WTC11 (cell line): ENCODE results near the gene ELF5. TPM values are rescaled to one million over a fixed set of nuclear protein-coding genes. Genes with fewer than 3 reads are reported as not detected.

Experiments
- ATAC-seq: fragments of 200-7000 bp; cut with Tn5 transposase; 2 replicates; pipeline ENCODE4 v1.10.0; 2021; ENCODE audit warnings: mild to moderate bottlenecking, moderate library complexity
- CTCF ChIA-PET: fragments of 300-600 bp; sonication (Branson Sonifier 250); formaldehyde crosslinking; loops from one replicate; lab custom pipeline; 2021; ENCODE audit warnings: antibody characterized with exemption; lab: Charles Lee
- POLR2A ChIA-PET: fragments of 350-600 bp; sonication (Branson Sonifier 250); formaldehyde crosslinking; loops from one replicate; lab custom pipeline; 2021; ENCODE audit warnings: antibody characterized with exemption; lab: Charles Lee
- DNase-seq: peaks from one replicate; pipeline ENCODE4 v3.0.0; 2021; ENCODE audit warnings: low spot score
- H3K27ac Mint-ChIP-seq: 2 replicates; pipeline ENCODE4 v1.8.0; 2021; ENCODE audit warnings: mixed read lengths
- H3K27me3 Mint-ChIP-seq: 2 replicates; pipeline ENCODE4 v1.8.0; 2021; ENCODE audit warnings: low read depth, mild to moderate bottlenecking, moderate library complexity, mixed read lengths
- H3K36me3 Mint-ChIP-seq: 2 replicates; pipeline ENCODE4 v1.8.0; 2021; ENCODE audit warnings: mixed read lengths
- H3K4me1 Mint-ChIP-seq: 2 replicates; pipeline ENCODE4 v1.8.0; 2022; ENCODE audit warnings: mixed read lengths
- H3K4me3 Mint-ChIP-seq: 2 replicates; pipeline ENCODE4 v1.8.0; 2021; ENCODE audit warnings: mild to moderate bottlenecking, moderate library complexity, mixed read lengths
- H3K9me3 Mint-ChIP-seq: 2 replicates; pipeline ENCODE4 v1.8.0; 2021; ENCODE audit warnings: mixed read lengths
- CREM ChIP-seq: sonication (generic); formaldehyde crosslinking; IDR thresholded peaks from 2 replicates; pipeline ENCODE4 v1.8.1; 2022; ENCODE audit warnings: mild to moderate bottlenecking, missing genetic modification reagents, moderate library complexity
- ETV6 ChIP-seq: sonication (generic); formaldehyde crosslinking; IDR thresholded peaks from 2 replicates; pipeline ENCODE4 v1.8.1; 2022; ENCODE audit warnings: mild to moderate bottlenecking, missing genetic modification reagents
- FOXK1 ChIP-seq: sonication (generic); formaldehyde crosslinking; IDR thresholded peaks from 2 replicates; pipeline ENCODE4 v1.8.0; 2022; ENCODE audit warnings: mild to moderate bottlenecking, moderate library complexity, missing genetic modification reagents
- HMGA2 ChIP-seq: fragments of 250-450 bp; sonication (Bioruptor Pico); IDR thresholded peaks from 2 replicates; pipeline ENCODE4 v1.4.0; 2021; ENCODE audit warnings: mild to moderate bottlenecking, moderate library complexity
- JUN ChIP-seq: sonication (generic); formaldehyde crosslinking; IDR thresholded peaks from 2 replicates; pipeline ENCODE4 v1.8.0; 2023; ENCODE audit warnings: mild to moderate bottlenecking, missing genetic modification reagents
- MXD4 ChIP-seq: fragments of 250-450 bp; sonication (Bioruptor Pico); IDR thresholded peaks from 2 replicates; pipeline ENCODE4 v1.8.0; 2021; ENCODE audit warnings: mild to moderate bottlenecking, moderate library complexity, borderline replicate concordance
- MYBL2 ChIP-seq: sonication (generic); formaldehyde crosslinking; IDR thresholded peaks from 2 replicates; pipeline ENCODE4 v1.8.1; 2023; ENCODE audit warnings: mild to moderate bottlenecking, moderate library complexity, missing genetic modification reagents
- OVOL2 ChIP-seq: fragments of 250-450 bp; sonication (Bioruptor Pico); IDR thresholded peaks from 2 replicates; pipeline ENCODE4 v1.9.0; 2021; ENCODE audit warnings: mild to moderate bottlenecking, borderline replicate concordance
- PRRX2 ChIP-seq: fragments of 250-450 bp; sonication (Bioruptor Pico); IDR thresholded peaks from 2 replicates; pipeline ENCODE4 v1.8.0; 2021; ENCODE audit warnings: mild to moderate bottlenecking
- TEAD4 ChIP-seq: sonication (generic); formaldehyde crosslinking; IDR thresholded peaks from 2 replicates; pipeline ENCODE4 v1.8.0; 2022; ENCODE audit warnings: mild to moderate bottlenecking, missing genetic modification reagents
- ZNF219 ChIP-seq: sonication (generic); formaldehyde crosslinking; IDR thresholded peaks from 2 replicates; pipeline ENCODE4 v1.8.0; 2023; ENCODE audit warnings: missing genetic modification reagents, mild to moderate bottlenecking, borderline replicate concordance
- ZNF263 ChIP-seq: sonication (generic); formaldehyde crosslinking; IDR thresholded peaks from 2 replicates; pipeline ENCODE4 v1.8.1; 2022; ENCODE audit warnings: low read depth, mild to moderate bottlenecking, moderate library complexity, missing genetic modification reagents
- ZNF396 ChIP-seq: fragments of 250-450 bp; sonication (Bioruptor Pico); IDR thresholded peaks from 2 replicates; pipeline ENCODE4 v1.8.0; 2021; ENCODE audit warnings: mild to moderate bottlenecking, moderate library complexity, borderline replicate concordance
- total RNA-seq: library from RNA; stranded (reverse); gene quantifications from 3 replicates; pipeline ENCODE4 v1.2.3, GENCODE V29; 2021
- TF ChIP-seq, protein P1 (sequence below): fragments of 250-450 bp; sonication (Bioruptor Pico); IDR thresholded peaks from 2 replicates; pipeline ENCODE4 v1.9.0; 2021; ENCODE audit warnings: mild to moderate bottlenecking
- TF ChIP-seq, protein P2 (sequence below): sonication (generic); formaldehyde crosslinking; IDR thresholded peaks from 2 replicates; pipeline ENCODE4 v1.8.1; 2022; ENCODE audit warnings: low read depth, mild to moderate bottlenecking, moderate library complexity, missing genetic modification reagents, borderline replicate concordance
- TF ChIP-seq, protein P3 (sequence below): sonication (generic); formaldehyde crosslinking; IDR thresholded peaks from 2 replicates; pipeline ENCODE4 v1.8.1; 2023; ENCODE audit warnings: mild to moderate bottlenecking, missing genetic modification reagents
- TF ChIP-seq, protein P4 (sequence below): fragments of 250-450 bp; sonication (Bioruptor Pico); IDR thresholded peaks from 2 replicates; pipeline ENCODE4 v2.1.2; 2022; ENCODE audit warnings: mild to moderate bottlenecking, moderate library complexity
- TF ChIP-seq, protein P5 (sequence below): sonication (generic); formaldehyde crosslinking; IDR thresholded peaks from 2 replicates; pipeline ENCODE4 v1.8.1; 2022; ENCODE audit warnings: missing genetic modification reagents, borderline replicate concordance
- TF ChIP-seq, protein P6 (sequence below): sonication (generic); formaldehyde crosslinking; conservative IDR thresholded peaks from 2 replicates; pipeline ENCODE4 v1.8.1; 2022; ENCODE audit warnings: mild to moderate bottlenecking, missing genetic modification reagents

Gene ELF5
- total RNA-seq, 1 experiment from 2014 or later = not detected

DNA sequence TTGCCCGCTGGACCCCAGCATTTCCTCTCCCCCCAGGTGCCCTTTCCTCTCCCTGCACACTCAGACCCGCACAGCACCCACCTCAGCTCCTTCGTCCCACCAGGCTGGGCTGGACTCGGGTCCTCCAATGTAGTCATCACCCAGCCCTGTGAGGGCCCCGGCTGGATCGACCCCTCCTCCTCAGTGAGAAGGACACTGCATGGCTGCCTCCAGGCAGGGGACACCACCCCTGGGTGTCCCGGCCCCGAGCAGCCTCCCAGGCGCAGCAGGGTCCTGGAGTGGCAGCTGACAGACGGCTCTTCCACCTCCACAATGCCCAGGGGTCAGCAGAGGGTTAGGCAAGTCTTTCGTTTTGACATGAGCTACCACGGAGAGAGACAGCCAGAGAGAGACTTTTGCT is 11.1 kb upstream of the ELF5 start:
- no peak overlapping the region for H3K4me3 Mint-ChIP-seq
- no peaks in the 10 kb centered on the region for H3K36me3 Mint-ChIP-seq
- TF ChIP-seq ETV6 (CRISPR knock-in tag) = no peak
- TF ChIP-seq, protein P1, sequence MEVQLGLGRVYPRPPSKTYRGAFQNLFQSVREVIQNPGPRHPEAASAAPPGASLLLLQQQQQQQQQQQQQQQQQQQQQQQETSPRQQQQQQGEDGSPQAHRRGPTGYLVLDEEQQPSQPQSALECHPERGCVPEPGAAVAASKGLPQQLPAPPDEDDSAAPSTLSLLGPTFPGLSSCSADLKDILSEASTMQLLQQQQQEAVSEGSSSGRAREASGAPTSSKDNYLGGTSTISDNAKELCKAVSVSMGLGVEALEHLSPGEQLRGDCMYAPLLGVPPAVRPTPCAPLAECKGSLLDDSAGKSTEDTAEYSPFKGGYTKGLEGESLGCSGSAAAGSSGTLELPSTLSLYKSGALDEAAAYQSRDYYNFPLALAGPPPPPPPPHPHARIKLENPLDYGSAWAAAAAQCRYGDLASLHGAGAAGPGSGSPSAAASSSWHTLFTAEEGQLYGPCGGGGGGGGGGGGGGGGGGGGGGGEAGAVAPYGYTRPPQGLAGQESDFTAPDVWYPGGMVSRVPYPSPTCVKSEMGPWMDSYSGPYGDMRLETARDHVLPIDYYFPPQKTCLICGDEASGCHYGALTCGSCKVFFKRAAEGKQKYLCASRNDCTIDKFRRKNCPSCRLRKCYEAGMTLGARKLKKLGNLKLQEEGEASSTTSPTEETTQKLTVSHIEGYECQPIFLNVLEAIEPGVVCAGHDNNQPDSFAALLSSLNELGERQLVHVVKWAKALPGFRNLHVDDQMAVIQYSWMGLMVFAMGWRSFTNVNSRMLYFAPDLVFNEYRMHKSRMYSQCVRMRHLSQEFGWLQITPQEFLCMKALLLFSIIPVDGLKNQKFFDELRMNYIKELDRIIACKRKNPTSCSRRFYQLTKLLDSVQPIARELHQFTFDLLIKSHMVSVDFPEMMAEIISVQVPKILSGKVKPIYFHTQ (CRISPR knock-in tag) = no peak
- TF ChIP-seq PRRX2 = no peak
- TF ChIP-seq, protein P2, sequence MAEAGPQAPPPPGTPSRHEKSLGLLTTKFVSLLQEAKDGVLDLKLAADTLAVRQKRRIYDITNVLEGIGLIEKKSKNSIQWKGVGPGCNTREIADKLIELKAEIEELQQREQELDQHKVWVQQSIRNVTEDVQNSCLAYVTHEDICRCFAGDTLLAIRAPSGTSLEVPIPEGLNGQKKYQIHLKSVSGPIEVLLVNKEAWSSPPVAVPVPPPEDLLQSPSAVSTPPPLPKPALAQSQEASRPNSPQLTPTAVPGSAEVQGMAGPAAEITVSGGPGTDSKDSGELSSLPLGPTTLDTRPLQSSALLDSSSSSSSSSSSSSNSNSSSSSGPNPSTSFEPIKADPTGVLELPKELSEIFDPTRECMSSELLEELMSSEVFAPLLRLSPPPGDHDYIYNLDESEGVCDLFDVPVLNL (CRISPR knock-in tag) = no peak
- TF ChIP-seq OVOL2 = no peak
- TF ChIP-seq, protein P3, sequence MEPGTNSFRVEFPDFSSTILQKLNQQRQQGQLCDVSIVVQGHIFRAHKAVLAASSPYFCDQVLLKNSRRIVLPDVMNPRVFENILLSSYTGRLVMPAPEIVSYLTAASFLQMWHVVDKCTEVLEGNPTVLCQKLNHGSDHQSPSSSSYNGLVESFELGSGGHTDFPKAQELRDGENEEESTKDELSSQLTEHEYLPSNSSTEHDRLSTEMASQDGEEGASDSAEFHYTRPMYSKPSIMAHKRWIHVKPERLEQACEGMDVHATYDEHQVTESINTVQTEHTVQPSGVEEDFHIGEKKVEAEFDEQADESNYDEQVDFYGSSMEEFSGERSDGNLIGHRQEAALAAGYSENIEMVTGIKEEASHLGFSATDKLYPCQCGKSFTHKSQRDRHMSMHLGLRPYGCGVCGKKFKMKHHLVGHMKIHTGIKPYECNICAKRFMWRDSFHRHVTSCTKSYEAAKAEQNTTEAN = no peak
- TF ChIP-seq HMGA2 (CRISPR knock-in tag) = no peak
- no peak for TF ChIP-seq MXD4 (CRISPR knock-in tag)
- no peak for TF ChIP-seq FOXK1
- TF ChIP-seq MYBL2 (CRISPR knock-in tag) = no peak
- TF ChIP-seq ZNF219 = no peak
- no peak for TF ChIP-seq ZNF396 (CRISPR knock-in tag)
- no peak for TF ChIP-seq CREM (CRISPR knock-in tag)
- ChIA-PET CTCF (interaction anchor here (1.0 to 2.1 kb wide), 3 partner anchors 11 to 61 kb away, joined by 3 to 18 read pairs (median 3); partner anchors contain the start of gene ELF5), POLR2A (no interaction called here)
- H3K27ac Mint-ChIP-seq = no peak overlapping the region
- no peaks in the 10 kb centered on the region for H3K4me1 Mint-ChIP-seq
- ATAC-seq (no peak), DNase-seq (no peak)
- H3K9me3 Mint-ChIP-seq = no peaks in the 10 kb centered on the region
- H3K27me3 Mint-ChIP-seq = no peaks in the 10 kb centered on the region

DNA sequence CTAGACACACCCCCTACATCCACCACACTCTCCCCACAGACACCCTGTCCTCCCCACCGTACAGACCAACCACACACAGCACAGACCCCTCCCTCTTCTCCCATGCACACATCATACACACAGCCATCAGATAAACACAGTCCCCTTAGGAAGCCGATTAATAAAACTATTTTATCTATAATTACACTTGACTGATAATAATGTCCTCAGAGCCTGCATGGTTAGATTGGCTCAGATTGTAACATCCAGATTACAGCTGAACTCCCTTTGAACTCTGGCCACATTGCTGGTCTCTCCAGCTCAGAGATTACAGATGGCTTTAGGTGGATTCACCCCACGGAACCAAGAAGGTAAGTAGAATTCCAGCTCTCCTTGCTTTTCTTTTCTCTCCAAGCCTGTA is 9.5 kb upstream of the ELF5 start:
- CTCF ChIA-PET = no interaction called here
- no peaks in the 10 kb centered on the region for H3K27me3 Mint-ChIP-seq
- ATAC-seq (no peak), DNase-seq (no peak)
- H3K4me3 Mint-ChIP-seq = no peak overlapping the region
- H3K4me1 Mint-ChIP-seq = no peaks in the 10 kb centered on the region
- H3K36me3 Mint-ChIP-seq = no peaks in the 10 kb centered on the region
- H3K9me3 Mint-ChIP-seq = no peaks in the 10 kb centered on the region
- no peak overlapping the region for H3K27ac Mint-ChIP-seq
- POLR2A ChIA-PET = no interaction called here
- TF ChIP-seq, protein P2 (CRISPR knock-in tag) = no peak
- TF ChIP-seq, protein P4, sequence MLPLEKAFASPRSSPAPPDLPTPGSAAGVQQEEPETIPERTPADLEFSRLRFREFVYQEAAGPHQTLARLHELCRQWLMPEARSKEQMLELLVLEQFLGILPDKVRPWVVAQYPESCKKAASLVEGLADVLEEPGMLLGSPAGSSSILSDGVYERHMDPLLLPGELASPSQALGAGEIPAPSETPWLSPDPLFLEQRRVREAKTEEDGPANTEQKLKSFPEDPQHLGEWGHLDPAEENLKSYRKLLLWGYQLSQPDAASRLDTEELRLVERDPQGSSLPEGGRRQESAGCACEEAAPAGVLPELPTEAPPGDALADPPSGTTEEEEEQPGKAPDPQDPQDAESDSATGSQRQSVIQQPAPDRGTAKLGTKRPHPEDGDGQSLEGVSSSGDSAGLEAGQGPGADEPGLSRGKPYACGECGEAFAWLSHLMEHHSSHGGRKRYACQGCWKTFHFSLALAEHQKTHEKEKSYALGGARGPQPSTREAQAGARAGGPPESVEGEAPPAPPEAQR (CRISPR knock-in tag) = no peak
- TF ChIP-seq ZNF263 (CRISPR knock-in tag) (no peak), JUN (CRISPR knock-in tag) (no peak), TEAD4 (CRISPR knock-in tag) (no peak)
- TF ChIP-seq, protein P5, sequence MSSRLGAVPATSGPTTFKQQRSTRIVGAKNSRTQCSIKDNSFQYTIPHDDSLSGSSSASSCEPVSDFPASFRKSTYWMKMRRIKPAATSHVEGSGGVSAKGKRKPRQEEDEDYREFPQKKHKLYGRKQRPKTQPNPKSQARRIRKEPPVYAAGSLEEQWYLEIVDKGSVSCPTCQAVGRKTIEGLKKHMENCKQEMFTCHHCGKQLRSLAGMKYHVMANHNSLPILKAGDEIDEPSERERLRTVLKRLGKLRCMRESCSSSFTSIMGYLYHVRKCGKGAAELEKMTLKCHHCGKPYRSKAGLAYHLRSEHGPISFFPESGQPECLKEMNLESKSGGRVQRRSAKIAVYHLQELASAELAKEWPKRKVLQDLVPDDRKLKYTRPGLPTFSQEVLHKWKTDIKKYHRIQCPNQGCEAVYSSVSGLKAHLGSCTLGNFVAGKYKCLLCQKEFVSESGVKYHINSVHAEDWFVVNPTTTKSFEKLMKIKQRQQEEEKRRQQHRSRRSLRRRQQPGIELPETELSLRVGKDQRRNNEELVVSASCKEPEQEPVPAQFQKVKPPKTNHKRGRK (CRISPR knock-in tag) = no peak
- TF ChIP-seq, protein P6, sequence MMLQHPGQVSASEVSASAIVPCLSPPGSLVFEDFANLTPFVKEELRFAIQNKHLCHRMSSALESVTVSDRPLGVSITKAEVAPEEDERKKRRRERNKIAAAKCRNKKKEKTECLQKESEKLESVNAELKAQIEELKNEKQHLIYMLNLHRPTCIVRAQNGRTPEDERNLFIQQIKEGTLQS (CRISPR knock-in tag) = no peak
